HG03196 (cell line): Measurements from ENCODE around the gene KLHL40.

Source experiments
- ATAC-seq: cut with Tn5 transposase; IDR thresholded peaks from one replicate; pipeline ENCODE4 v1.9.1; 2021; ENCODE audit not compliant: unreplicated experiment

KLHL40 gene

DNA sequence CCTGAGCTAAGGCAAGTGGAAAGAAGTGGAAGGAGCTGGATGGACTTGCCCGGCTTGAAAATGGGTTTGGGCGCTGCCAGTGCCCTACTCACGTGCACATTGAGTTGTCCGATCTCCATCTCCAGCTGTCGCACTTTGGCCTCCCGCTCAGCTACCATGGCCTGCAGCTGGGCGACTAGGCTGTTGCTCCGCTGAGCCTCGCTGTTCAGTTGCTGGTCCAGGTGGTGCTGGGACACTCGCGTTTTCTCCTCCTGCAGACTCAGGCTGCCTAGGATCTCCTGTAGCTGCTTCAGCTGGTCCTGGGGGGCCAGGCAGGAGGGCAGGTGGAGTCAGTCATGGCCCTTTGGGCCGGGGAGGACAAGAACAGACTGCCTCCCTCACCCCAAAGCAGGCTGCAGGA lies 50.3 kb downstream of the KLHL40 start:
- no peak for ATAC-seq

DNA sequence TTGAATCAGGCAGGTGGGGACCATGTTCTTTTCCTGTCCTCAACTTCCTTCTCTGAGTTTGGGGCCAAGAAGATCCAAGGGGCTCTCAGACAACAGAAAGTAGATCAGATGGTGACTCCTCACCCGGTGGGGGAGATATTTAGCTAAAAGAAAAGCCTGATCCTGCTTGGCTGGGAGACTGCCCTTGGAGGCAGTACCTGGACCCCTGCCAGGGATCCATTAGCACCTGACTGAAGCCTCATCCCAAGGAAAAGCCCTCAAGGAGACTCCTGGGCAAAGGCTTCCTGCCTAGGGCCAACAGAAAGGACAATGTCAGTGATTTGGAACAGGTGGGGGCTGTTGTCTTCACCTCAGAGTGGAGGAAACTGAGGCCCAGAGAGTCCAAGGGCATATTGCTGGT lies 50.7 kb downstream of the KLHL40 start:
- ATAC-seq: no peak

DNA sequence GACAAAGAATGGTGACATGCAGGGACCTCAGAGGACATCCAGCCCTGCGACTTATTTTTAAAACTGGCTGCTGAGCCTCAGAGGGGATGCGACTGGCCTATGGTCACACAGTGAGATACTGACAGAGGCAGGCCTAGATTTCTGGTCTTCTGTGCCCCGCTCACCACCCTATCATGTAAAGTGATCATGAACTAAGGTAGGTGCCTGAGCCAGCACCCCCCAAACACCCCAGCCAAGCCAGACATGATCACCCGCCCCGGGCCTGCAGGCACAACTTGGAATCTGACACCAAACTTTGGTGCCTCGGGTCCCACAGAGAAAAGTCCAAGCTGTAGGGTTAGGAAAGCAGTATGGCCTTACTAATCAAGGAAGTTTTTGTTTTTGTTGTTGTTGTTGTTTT lies 51.2 kb downstream of the KLHL40 start:
- ATAC-seq: no peak

DNA sequence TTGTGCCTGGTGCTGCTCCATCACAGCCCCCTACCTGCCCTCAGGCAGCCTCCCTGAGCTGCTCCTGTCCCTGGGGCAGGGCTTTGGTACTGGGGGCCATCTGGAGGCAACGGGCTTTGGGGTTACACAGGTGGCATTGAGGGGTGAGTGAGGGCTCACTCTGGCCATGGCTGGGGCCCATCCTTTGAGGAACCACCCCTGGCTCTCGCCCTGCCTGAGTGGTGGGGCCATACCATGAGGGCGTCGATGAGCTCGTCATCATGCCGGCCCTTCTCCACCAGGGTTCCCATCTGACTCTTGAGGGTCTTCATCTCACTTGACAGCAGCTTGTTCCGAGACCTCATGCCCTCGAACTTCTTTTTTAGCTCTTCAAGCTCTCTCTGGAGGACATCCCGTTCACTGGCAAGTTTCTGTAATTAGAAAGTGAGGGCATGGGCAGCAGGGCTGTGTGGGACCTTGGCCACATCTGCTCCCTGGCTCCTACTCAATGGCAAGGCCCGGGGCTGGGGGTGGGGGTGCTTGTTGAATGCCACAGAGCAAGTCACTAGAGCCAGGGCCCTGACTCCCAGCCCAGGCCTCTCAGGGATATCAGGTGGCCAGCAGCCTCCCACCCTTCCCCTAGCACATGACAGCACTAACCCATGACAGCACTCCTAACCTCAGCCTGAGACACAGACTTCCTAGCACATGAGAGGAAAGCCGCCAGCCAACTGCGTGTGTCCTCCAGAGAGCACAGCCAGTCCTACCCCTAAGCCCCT lies 54.2 kb downstream of the KLHL40 start:
- no peak for ATAC-seq

DNA sequence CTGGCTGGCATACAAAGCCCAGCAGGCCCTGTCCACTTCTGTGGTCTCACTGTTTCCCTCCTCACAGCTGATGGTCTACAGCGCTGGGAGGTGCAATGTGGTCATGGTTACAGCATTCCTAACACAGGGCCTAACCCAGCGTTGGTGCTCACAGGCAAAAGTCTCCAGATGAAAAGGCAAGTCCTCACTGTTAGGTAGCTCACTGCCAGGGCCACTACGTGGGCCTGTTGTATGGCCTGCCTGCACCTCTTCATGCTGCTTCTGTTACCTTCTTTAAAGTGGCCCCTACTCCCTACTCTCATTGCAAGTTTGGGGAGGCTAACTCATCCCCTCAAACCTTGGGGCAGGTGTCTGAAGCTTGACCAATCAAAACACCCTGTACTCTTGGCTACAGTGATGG lies 56.5 kb downstream of the KLHL40 start:
- no peak for ATAC-seq
